ENCODE data around the gene MYT1.

DNA sequence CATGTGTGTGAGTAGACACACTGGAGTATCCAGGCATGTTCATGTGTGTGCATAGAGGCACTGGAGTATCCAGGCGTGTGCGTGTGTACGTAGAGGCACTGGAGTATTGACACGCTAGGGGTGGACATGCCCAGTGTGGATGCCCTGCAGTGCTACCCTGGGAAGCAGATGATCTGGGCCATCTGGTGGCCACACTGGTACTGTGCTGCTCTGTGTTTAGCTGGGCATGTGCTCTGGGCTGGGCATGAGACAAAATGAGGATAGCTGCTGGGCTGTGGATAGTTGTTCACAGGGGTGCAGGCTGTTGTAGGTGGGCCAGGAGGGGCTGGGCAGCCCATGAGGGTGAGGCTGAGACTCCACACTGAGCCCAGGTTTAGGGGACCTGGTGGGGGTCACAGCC lies 32.8 kb upstream of the MYT1 start:
- TF ChIP-seq EZH2 (IDR thresholded peaks at IDR 0.05; ENCODE audit: low read depth) (no peak), CTCF (conservative IDR thresholded peaks at IDR 0.05) (peak; percentile 51)

Measured in PC-9 (cell line).